HL-60 (cell line): Measurements from ENCODE around the gene TAS2R30.

Experiments
- CTCF ChIP-seq: IDR thresholded peaks from one replicate; pipeline ENCODE4 v1.5.1; 2011; ENCODE audit warnings: low read length, control low read depth, inconsistent platforms; ENCODE audit not compliant: insufficient read depth
- SPI1 ChIP-seq: IDR thresholded peaks from 2 replicates; pipeline ENCODE4 v1.6.1; 2012; ENCODE audit warnings: low read depth, mild to moderate bottlenecking, borderline replicate concordance

DNA sequence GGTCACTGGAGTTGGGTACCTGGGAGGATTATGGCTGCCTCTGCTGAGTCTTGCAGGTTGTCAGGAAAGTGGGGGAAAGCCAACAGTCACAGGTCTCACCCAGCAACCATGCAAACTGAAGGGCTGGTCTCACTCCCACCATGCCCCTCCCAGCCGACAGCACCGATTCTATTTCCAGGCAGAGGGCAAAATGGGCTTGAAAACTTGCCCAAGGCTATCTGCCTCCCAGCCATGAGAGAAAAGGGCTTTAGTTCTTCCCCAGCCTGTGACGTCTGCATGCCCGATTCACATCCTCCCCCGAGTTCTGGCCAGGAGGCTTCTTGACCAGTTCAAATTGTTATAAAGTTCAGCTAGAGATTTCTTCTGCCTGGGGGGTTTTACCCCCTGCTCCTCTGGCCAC, 9.9 kb upstream of the TAS2R30 start:
- TF ChIP-seq CTCF = no peak
- no peak for TF ChIP-seq SPI1
